Adrenal gland (tissue), 12 donors: ENCODE data around the gene CRACR2A. TPM values are rescaled to one million over a fixed set of nuclear protein-coding genes. Genes with fewer than 3 reads are reported as not detected.

Source experiments
- DNase-seq, 7 donors: peaks; one replicate each; pipeline ENCODE4 v3.0.0-alpha.2; 2019 to 2020
- H3K27ac ChIP-seq, 5 donors: fragments of 200-600 bp; sonication (generic) in 4 of 5; 1 replicate in 3 of 5; 2 replicates in 2 of 5; pipeline versions ENCODE4 v1.5.1 to v1.8.0; 2016 to 2020; ENCODE audit warnings: mild to moderate bottlenecking in 1 of 5
- H3K27me3 ChIP-seq: fragments of 200-600 bp; 2 replicates; pipeline ENCODE4 v1.8.0; 2021
- H3K36me3 ChIP-seq, 2 donors: fragments of 200-600 bp; replicated peaks in 1 of 2; 1 replicate in 1 of 2; 2 replicates in 1 of 2; pipeline versions ENCODE4 v1.5.1 to v1.8.0; 2018 to 2022
- H3K4me1 ChIP-seq, 2 donors: fragments of 200-600 bp; replicated peaks in 1 of 2; 1 replicate in 1 of 2; 2 replicates in 1 of 2; pipeline versions ENCODE4 v1.5.1 to v1.8.0; 2018 to 2021
- H3K4me3 ChIP-seq, 4 donors: fragments of 200-600 bp; sonication (generic) in 3 of 4; one replicate each; pipeline ENCODE4 v1.5.1; 2016 to 2018
- H3K9me3 ChIP-seq, 3 donors: fragments of 200-600 bp; sonication (generic) in 1 of 3; replicated peaks in 1 of 3; 1 replicate in 2 of 3; 2 replicates in 1 of 3; pipeline versions ENCODE4 v1.5.1 to v1.8.0; 2016 to 2021
- CTCF ChIP-seq, 6 experiments: fragments of 450-650 bp in 4 of 6; fragments of 200-600 bp in 2 of 6; sonication (generic) in 1 of 6; IDR thresholded peaks; 1 replicate in 5 of 6; 2 replicates in 1 of 6; pipeline versions ENCODE4 v1.5.1 to v1.8.0; 2016 to 2021; ENCODE audit warnings: antibody characterized with exemption in 6 of 6, mild to moderate bottlenecking in 2 of 6, moderate library complexity in 1 of 6
- POLR2A ChIP-seq, 2 donors: fragments of 450-650 bp; IDR thresholded peaks; one replicate each; pipeline ENCODE4 v1.6.1; 2017; ENCODE audit warnings: antibody characterized with exemption in 2 of 2, mild to moderate bottlenecking in 2 of 2, moderate library complexity in 1 of 2
- WGBS, 4 donors: extraction: QIAGEN DNeasy Blood & Tissue Kit in 2 of 4; methylation state at CpG; one replicate each; pipeline versions ENCODE4 v1.1.5 to v1.1.7; 2013 to 2017; 5-methylcytosine and 5-hydroxymethylcytosine counted together
- intact Hi-C, 2 donors: fragments of 100-400 bp; cut with DNase I; formaldehyde crosslinking; loops; one replicate each; pipeline versions ENCODE4 v1.14.1 to v1.15.0; 2022 to 2023
- polyA plus RNA-seq, 3 donors: library from polyadenylated mRNA; stranded (reverse); fragments of 200-250 nt in 2 of 3; fragments of 350-450 nt in 1 of 3; fragmentation: Illumina TruSeq in 1 of 3; extraction: RNeasy Lipid Tissue Mini Kit (QIAGEN cat#74804) in 1 of 3; gene quantifications; one replicate each; pipeline ENCODE4 v1.2.3, GENCODE V29; 2013 to 2014
- total RNA-seq, 9 donors: library from RNA; depleted of rRNA in 4 of 9; stranded (reverse); fragments of >200 nt in 4 of 9; fragments of 120-200 nt in 1 of 9; fragmentation: NEBNext Ultra II Directional in 1 of 9; extraction: Animal tissue kit (Norgen Biotek cat#: 25700) in 1 of 9; gene quantifications; one replicate each; pipeline versions ENCODE4 v1.1.0 to v1.2.4, GENCODE V29; 2013 to 2023
- donor health status: healthy with polysubstance abuse.
- donor health status: Bipolar disorder and iron deficiency.
- donor health status: DM: yes; HTN: yes; CAD: no.
- donor health status: DM: no; HTN: no; CAD: no.
- donor health status: DM: no; HTN: no; CAD: no.
- donor health status: DM: yes; HTN: yes; CAD: no.

The CRACR2A gene
- total and polyA plus RNA-seq, 12 donors, result 0.50 to 3.5 (median 2.0) TPM

GRCh38 chr12:3622822-3623690 is 129.9 kb downstream of the CRACR2A start:
- Histone ChIP-seq H3K4me1 (no peaks in the 10 kb centered on the region), H3K9me3 (no peaks in the 10 kb centered on the region), H3K36me3 (no peaks in the 10 kb centered on the region), H3K27me3 (no peaks in the 10 kb centered on the region), H3K27ac (no peak overlapping the region), H3K4me3 (no peak overlapping the region)
- WGBS, 4 donors, result 78 to 81% (median 80%) methylated on average over 18 of the region's 18 CpGs
- intact Hi-C loops, result no loop called here
- TF ChIP-seq CTCF (IDR thresholded peaks at IDR 0.05) (no peak), POLR2A (IDR thresholded peaks at IDR 0.05) (no peak)
- no peak for DNase-seq

GRCh38 chr12:3622021-3622821 is 130.7 kb downstream of the CRACR2A start:
- 82 to 89% (median 83%) methylated on average over 2 of the region's 2 CpGs for WGBS, 4 donors
- Histone ChIP-seq H3K9me3 (no peaks in the 10 kb centered on the region), H3K36me3 (no peaks in the 10 kb centered on the region), H3K27ac (no peak overlapping the region), H3K27me3 (no peaks in the 10 kb centered on the region), H3K4me3 (no peak overlapping the region), H3K4me1 (no peaks in the 10 kb centered on the region)
- no peak for TF ChIP-seq CTCF (IDR thresholded peaks at IDR 0.05)
- TF ChIP-seq POLR2A (IDR thresholded peaks at IDR 0.05), result no peak
- intact Hi-C loops, result no loop called here
- DNase-seq, result no peak

- H3K36me3 ChIP-seq, result no peaks in the 10 kb centered on the region
- H3K27ac ChIP-seq, result no peak overlapping the region
- TF ChIP-seq POLR2A (IDR thresholded peaks at IDR 0.05) (no peak), CTCF (IDR thresholded peaks at IDR 0.05) (no peak)
- H3K27me3 ChIP-seq, result no peaks in the 10 kb centered on the region
- no peaks in the 10 kb centered on the region for H3K9me3 ChIP-seq
- DNase-seq, result no peak
- no peaks in the 10 kb centered on the region for H3K4me1 ChIP-seq
- intact Hi-C loops, result no loop called here
- 87 to 95% (median 92%) methylated on average over 7 of the region's 7 CpGs for WGBS, 4 donors
- no peak overlapping the region for H3K4me3 ChIP-seq
Measured at GRCh38 chr12:3620856-3621255, 132.1 kb downstream of the CRACR2A start.

DNA sequence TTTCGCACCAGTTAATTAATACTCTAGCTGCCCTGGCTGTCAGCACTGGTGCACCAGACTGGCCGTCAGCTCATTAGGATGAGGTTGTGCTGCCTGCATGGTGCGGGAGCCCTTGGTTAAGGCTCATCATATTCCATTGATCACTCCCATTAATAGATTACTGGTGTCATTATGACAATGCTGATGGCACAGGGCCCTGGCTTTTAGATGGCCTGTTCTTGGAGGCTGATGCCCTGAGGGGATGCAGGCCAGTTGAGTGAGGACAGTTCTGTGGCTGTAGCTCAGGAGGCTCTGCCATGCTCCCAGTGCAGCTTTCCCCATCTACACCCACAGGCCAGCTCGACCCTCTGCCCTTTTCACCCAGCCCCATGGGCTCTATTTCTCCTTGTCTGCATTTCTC is 135.3 kb downstream of the CRACR2A start:
- 76 to 93% (median 86%) methylated on average over 2 to 4 of the region's 4 CpGs for WGBS, 4 donors
- DNase-seq, result peak in 1 of 7 donors; percentile 54
- H3K36me3 ChIP-seq, result no peaks in the 10 kb centered on the region
- H3K4me1 ChIP-seq, result no peaks in the 10 kb centered on the region
- no peak for TF ChIP-seq POLR2A (IDR thresholded peaks at IDR 0.05)
- no peak for TF ChIP-seq CTCF (IDR thresholded peaks at IDR 0.05)
- no peaks in the 10 kb centered on the region for H3K27me3 ChIP-seq
- no peaks in the 10 kb centered on the region for H3K9me3 ChIP-seq
- H3K4me3 ChIP-seq, result no peak overlapping the region
- intact Hi-C loops, result no loop called here
- no peak overlapping the region for H3K27ac ChIP-seq
